Measurements from ENCODE around the gene RIPOR3.
"Not testable (repeated sequence)": the region's sequence is repeated elsewhere in the genome, so short reads cannot be mapped to it uniquely, and the experiment has no call there.

Gene RIPOR3

DNA sequence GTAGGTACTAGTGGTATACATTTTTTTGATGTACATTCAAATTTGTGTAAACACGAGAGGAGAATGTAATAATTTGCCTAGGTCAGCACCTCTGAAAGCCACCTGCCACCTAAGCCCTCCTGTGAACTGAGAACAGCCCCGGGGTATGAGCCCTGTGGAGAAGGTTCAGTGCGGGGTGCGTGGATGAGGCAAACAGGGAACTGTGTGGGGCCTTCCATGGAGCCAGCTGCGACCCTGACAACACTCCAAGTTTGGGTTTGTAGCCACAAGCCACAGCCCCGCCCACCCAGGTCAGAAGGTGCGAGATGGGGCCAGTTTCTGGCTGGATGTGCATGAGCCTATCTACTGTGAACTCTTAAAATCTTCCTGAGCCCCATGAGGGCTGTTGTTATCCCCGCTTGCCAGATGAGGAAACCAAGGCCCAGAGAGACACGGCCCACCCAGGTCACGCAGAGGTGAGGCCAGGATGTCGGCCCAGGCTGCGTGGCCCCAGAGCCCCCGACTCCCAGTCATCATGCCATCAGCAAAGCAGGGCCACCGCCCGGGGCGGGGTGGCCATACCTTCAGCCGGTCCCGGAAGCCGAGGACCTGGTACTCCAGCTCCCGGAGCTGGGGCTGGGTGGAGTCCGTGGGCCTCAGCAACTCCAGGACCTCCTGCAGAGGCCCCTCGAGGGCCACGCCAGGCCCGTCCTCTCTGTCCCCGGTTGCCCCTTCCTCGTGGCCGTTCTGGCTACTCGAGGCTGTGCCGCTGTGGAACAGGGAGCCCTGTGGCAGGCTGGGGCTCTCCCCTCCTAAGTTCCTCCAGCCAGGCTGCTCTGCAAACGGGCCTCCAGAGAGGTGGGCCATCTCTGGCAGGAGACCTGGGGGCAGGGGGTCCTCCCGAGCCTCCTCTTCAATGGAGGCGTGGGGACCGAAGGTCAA, 89.6 kb downstream of the RIPOR3 start:
- DNase-seq, result no peak

GRCh38 chr20:50600281-50600895, 91.0 kb downstream of the RIPOR3 start:
- DNase-seq, result no peak

- not testable (repeated sequence) for DNase-seq
Observed at GRCh38 chr20:50598768-50599167, 92.6 kb downstream of the RIPOR3 start.

- no peak for DNase-seq
Observed at GRCh38 chr20:50598074-50598473, 93.3 kb downstream of the RIPOR3 start.

- DNase-seq, result no peak
Observed at GRCh38 chr20:50597406-50597969, 93.9 kb downstream of the RIPOR3 start.

DNA sequence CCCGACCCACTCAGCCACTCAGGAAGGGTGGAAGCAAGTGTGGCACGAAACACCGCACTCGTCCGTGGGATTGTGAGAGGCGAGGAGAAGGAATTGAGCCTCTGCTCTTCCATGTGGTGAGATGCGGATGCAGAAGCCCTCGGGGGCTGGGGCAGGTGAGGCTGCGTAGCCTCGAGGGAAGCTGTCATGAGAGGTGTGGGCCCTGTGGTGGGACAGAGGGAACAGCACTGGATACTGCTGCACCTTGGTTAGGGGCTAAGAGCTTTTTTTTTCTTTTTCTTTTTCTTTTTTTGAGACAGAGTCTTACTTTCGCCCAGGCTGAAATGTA, 94.7 kb downstream of the RIPOR3 start:
- DNase-seq, result no peak

DNA sequence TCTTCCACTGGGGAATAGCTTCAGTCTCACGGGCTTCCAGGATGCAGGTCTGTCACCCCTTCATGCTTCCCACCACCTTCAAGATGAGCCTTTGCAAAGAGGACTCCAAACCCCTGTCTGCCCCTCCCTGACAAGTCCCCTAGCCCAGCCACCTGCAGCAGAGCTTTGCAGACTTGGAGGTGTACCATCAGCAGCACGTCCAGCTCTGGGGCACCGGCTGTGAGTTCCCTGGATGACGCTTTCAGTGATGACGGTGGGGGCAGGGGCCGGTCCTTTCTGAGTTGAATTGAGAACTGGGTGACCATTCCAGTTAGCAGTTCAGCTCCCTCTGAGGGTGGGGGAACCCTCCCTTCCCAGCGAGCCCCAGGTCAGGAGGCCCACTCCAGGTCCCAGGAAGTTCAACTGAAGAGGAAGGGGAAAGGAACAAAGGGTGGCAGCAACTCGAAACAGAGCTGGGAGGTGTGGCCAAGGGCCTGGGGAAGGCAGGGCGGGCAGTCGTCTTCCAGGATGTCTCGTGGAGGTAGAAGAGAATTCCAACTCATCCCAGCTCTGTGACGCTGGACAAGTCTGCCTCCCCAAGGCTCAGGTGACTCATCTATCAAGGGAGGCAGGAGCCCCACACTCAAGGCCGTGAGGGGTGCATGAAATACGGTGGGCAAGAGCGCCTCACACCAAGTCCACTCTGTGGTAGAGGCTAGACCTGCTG, 95.2 kb downstream of the RIPOR3 start:
- DNase-seq, result no peak

- DNase-seq, result no peak
Observed at GRCh38 chr20:50595433-50595895, 95.9 kb downstream of the RIPOR3 start.

- peak; percentile 55 for DNase-seq
Observed at GRCh38 chr20:50594591-50595432, 96.5 kb downstream of the RIPOR3 start.

GRCh38 chr20:50594231-50594590, 97.1 kb downstream of the RIPOR3 start:
- no peak for DNase-seq

GRCh38 chr20:50593005-50593335, 98.4 kb downstream of the RIPOR3 start:
- DNase-seq, result no peak

DNA sequence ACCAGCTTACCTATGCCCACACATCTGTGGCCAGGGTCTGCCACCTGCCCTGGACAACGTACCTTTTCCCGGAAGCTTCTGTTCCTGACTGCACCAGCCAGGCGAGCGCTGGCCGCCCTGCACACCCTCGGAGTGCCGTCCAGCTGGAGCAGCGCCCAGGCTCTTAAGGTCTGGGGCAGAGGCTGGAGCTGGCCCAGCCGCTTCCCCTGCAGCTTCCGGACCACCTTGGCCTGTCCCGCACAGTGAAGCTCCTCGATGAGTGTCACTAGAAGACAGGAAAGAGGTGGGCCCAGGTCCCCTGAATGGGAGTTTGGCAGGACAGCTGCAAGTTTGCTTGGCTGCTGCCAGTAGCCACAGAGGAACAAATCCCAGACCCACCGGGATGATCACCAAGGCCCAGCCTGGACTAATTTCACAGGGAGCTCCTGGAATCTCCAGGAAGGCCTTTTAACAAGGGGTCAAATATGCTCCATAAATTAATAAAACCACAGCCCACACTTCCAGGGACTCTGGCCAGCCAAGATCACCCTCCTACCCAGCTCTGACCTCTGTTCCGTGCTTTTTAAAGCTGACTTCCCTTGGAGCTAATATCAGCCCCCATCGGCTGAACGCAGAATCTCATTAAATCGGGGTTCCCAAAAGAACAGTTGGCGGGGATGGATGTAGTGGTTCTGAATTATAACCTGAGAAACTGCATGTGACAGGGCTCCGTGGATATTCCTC, 98.9 kb downstream of the RIPOR3 start:
- no peak for DNase-seq

DNA sequence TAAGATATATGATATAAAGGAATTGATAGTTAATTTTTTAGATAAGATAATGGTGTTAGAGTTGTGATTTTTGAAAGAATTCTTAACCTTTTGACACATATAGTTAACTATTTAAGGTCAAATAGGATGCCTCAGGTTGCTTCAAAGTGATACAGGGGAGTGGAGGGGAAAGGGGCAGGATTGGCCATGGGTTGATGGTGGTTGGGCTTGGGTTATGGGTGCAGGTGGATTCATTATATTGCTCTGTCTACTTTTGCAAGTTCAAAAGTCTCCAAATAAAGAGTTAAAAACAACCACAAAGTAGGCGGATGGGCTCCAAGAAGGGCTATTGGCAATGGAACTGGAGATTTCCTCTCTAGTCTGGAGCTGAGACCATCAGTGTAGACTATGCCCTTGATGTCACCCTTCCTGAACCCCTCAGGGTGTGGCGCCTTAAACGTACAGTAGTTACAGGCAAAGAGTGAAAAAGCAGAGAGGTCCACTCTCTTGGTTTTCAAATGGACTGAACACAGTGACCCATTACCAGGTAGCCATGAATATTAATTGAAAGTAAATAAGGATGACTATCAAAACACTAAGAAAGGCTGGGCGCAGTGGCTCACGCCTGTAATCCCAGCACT, 100.0 kb downstream of the RIPOR3 start:
- no peak for DNase-seq

DNA sequence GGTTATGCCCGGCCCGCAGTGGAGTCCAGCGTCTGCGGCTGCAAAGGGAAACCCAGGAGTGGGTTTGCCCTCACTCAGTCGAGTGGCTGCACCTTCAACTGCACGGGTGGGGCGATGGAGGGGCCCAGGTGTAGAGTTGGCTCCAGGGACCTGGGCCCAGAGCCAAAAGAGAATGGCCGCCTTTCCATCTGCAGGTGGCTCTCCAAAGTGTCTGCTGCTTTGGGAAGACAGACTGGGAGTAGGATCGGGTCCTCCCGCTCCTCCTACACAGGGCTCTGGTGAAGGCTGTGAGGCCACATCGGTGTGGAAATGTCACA, 101.0 kb downstream of the RIPOR3 start:
- peak; percentile 34 for DNase-seq

- DNase-seq, result no peak
Observed at GRCh38 chr20:50589548-50590347, 101.6 kb downstream of the RIPOR3 start.

DNA sequence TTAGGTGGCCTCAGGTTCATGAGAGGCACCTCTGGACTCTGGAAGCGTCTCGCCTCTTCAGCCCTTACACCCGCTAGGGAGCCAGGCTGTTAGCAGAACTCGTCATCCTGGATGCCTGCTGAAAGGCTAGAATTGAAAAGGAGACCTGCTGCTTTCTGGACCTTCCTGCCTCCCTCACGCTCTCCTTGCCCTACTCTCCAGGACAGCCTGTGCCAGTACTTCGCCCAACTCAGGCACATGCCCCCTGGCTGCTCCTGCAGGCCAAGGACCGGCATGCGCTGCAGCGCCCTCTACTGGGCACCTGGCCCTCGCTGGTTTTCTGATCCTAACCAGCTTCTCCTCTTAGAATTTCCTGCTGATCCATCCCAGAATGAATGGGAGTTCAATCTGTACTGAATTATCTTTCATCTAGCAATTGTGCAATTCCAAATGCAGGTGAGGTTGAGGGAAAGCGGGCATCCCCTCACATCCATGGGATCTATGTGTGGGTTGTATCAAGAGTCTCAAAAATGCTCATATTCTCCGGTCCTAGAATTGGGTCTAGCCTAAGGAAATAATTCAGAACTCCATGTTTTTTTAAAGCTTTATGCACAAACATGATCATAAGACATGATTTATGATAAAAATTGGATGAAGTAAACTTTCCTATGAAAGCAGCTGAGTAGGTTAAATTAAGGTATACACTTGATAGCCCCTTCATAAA, 103.2 kb downstream of the RIPOR3 start:
- peak; percentile 19 for DNase-seq

DNA sequence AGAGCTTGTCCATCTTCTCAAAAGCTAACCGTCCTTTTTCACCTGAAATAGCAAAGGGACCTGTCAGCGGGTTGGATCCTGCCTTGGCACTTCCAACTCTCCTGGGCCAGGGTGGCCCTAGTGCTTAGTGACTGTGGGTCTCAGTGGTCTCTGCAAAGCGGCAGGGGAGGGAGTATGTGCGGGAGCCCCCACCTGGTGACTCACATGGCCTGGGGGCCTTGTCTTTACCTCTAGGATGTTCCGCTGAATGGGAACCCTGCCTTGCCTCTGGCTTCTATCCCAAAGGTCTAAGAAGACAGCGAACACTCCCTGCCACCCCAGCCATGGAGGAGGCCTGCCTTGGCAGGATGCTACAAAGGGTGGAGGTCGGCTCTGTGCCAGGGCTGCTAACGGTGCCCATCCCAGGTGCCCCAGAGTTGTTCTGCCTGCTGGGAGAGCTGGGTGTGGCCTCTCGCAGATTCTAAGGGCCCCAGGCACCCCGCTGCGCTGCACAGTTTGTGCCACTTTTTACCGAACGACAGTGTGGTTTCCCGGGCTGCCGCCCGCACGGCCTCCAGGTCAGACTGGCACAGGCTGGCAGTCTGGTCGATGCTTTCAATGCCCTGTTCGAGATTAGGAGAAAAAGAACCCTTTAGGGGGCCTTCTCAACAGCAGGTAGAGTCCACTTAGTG, 103.9 kb downstream of the RIPOR3 start:
- no peak for DNase-seq

GRCh38 chr20:50586531-50587232, 104.7 kb downstream of the RIPOR3 start:
- no peak for DNase-seq

DNA sequence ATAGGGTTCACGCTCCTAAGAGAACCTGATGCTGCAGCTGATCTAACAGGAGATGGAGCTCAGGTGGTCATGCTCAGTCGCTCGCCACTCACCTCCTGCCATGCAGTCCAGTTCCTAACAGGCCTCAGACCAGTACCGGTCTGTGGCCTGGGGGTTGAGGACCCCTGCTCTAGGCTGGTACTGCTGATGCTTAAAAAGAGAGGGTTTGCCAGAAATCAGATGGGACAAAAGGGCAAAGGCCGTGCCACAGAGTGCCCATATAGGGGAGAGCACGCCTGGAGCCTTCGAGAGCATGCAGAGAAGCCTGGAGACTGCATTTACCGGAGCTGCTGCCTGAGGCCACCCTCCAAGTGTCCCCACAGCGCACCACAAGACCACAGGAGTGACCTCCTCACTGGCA, 105.7 kb downstream of the RIPOR3 start:
- no peak for DNase-seq
